GM19328 (cell line): Measurements from ENCODE around the gene ZBTB40.

Source experiments
- ATAC-seq: cut with Tn5 transposase; IDR thresholded peaks from one replicate; pipeline ENCODE4 v1.9.1; 2021; ENCODE audit warnings: mild to moderate bottlenecking, moderate library complexity; ENCODE audit not compliant: unreplicated experiment

Gene ZBTB40

GRCh38 chr1:22431965-22432364, 19.7 kb upstream of the ZBTB40 start:
- no peak for ATAC-seq

GRCh38 chr1:22434717-22435116, 16.9 kb upstream of the ZBTB40 start:
- no peak for ATAC-seq

DNA sequence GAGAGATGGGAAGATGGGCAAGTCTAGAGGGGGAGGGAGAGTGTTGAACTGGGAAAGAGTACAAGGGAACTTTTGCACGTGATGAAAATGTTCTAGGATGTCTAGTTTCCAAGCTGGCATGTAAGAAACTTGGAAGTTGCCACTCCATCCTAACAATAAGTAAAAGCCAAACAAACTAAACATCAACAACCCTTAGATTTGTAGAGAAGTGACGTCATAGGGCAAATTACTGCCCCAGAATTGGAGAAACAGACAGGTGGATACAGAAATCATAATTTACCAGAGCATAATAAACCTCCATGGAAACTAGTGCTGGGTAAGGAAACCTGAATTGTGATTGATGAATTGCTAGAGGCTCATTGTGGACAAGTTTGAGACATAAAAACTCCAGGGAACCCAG, 14.7 kb upstream of the ZBTB40 start:
- no peak for ATAC-seq

GRCh38 chr1:22437573-22437972, 14.1 kb upstream of the ZBTB40 start:
- no peak for ATAC-seq

DNA sequence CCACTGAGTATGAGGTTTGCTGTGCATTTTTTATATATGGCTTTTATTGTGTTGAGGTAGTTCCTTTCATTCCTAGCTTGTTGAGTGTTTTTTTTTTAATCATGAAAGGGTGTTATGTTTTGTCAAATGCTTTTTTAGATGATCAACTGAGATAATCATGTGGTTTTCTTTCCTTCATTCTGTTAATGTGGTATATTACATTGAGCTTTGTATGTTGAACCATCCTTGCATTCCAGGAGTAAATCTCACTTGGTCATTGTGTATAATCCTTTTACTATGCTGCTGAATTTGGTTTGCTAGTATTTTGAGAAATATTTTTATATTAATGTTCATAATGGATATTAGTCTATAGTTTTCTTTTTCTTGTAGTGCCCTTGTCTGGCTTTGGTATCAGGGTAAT, 11.1 kb upstream of the ZBTB40 start:
- ATAC-seq, result no peak

DNA sequence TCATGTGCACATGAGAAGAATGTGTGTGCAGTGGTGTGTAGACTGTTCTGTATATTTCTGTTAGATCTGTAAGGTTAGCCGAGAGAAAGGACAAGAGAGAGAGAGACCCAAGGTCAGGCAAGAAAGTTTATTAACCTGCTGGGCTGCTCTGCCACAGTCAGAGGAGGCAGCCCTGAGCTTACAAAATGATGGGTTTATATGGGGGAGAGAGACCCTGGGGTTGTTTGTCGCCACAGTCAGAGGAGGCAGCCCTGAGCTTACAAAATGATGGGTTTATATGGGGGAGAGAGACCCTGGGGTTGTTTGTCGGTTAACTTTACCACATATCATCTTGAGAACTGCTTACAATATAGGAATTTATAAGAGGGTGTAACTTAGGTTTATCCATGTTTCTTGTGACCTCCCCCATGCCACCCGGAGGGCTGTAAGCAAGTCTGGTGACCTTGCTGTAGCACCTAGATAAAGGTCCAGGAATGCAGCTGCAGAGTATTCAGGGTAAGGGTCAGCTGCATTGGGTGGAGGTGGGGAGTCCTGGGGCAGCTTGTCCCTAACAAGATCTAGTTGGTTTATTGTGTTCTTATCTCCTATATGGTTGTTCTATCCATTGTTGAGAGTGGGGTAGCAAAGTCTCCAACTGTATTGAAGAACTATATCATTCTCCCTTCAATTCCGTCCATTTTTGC, 9.3 kb upstream of the ZBTB40 start:
- ATAC-seq, result no peak

DNA sequence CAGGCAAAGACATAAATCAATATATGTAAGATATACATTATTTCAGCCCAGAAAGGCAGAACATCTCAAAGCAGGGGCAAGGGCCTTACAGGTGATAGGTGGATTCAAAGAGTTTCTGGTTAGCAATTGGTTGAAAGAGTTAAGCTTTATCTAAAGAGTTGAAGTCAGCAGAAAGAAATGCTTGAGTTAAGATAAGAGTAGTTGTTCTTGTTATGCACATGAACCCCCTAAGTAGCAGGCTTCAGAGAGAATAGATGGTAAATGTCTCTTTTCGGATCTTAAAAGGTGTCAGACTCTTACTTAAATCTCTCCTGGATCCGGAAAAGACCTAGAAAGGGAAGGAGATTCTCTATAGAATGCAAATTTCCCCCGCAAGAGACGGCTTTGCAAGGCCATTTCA, 8.3 kb upstream of the ZBTB40 start:
- no peak for ATAC-seq

DNA sequence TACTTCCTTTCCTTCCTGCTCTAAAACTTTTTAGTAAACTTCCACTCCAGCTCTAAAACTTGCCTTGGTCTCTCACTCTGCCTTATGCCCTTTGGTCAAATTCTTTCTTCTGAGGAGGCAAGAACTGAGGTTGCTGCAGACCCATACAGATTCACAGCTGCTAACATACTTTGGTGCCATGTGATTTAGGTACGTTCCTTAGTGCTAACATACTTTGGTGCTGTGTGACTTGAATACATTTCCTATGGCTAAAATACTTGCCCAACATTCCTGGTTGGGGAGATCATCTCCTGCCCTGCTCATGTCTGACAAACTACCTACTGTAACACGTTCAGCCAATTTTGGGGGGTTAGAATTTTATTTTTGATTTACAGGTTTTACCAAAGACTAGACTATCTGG, 6.8 kb upstream of the ZBTB40 start:
- no peak for ATAC-seq

DNA sequence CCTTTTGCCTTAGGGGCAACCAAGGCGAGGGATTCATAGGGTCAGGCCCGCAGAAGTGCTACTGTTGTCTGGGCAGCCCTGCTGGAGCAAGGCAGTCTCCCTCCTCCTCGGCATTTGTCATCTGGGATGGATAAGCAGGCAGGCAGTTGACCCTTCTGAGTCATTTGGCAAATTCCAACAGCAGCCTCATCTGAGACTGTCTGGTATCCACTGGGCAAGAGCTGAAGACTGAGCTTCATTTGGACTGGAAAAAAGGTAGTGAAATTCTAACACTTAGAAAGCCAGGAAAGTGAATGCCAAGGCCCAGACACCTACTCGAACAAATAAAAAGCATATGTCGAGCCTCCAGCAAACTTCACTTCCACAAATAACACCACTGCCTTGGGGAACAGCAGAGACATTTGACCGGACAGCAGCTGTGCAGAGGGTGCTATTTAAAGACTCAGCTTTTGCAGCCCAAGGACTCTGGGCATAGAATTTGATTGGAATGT, 4.0 kb upstream of the ZBTB40 start:
- no peak for ATAC-seq

GRCh38 chr1:22449636-22450035, 2.0 kb upstream of the ZBTB40 start:
- ATAC-seq, result no peak

DNA sequence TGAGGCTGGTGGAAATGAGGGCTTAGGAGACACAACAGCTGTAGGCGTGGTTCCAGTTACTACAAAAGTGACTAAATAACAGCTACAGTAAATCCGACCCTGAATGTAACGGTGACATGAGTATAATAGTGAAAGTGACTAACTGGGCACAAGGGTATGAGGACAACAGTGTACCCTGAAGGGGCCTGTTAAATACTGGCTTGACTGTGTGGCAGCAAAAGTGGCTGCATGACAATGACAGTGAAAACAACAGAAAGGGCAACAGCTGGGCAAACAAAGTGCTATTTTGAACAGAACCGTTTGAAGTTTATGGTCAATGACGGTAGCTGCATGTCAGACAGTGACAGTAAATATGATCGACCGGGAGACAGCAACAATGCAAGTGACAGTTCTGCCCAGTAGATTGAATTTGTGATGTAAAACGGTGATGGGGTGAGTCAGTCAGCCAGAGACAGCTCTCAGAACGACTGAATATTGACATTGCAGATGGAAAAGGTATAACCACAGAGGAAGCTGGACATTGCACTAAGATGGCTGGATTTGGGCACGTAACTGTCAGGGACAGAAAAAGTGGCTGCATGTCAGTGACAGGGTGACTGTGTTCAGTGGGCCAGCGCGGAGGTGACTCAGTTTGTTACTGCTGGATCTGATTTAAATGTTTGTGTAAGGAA, 1.2 kb upstream of the ZBTB40 start:
- ATAC-seq, result no peak

- peak; percentile 19 for ATAC-seq
Observed at GRCh38 chr1:22452481-22452957, 868 bp downstream of the ZBTB40 start.

DNA sequence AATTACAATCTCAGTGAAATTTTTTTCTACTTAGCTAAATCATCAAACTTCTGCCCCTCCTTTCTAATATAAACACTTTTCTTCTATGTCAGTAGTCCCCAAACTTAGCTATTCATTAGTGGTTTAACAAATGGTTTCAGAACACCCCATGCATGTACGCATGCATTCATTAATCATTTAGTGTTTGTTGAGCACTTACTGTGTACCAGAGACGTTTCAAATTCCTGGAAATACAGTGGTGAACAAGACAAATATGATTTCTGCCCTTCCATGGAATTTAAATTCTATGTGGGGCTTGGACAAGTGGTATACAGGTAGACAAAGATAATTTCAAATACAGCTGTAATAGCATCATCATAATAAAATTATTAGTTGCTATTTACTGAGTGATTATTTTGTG, 1.5 kb downstream of the ZBTB40 start:
- no peak for ATAC-seq

GRCh38 chr1:22454476-22455056, 2.9 kb downstream of the ZBTB40 start:
- no peak for ATAC-seq

GRCh38 chr1:22457345-22457744, 5.7 kb downstream of the ZBTB40 start:
- ATAC-seq, result no peak

DNA sequence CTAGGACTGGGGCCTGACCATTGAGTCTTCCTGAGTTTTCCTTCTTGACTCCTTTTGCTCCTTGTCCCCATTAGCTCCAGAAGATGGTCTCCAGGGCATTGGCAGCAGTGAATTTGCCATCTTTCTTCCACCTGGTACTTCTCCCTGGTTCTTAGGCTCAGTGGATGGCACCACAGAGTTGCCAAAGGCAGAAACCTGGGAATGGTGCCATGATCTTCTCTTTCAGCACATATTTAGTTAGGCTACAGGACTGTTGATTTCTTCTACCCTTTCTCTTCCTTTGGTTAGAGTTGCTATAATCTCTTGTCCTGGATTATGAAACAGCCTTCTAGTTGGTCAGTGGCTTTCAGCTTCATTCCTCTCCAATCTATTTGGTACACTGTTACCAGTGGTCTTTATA, 6.2 kb downstream of the ZBTB40 start:
- no peak for ATAC-seq

GRCh38 chr1:22461100-22461499, 9.4 kb downstream of the ZBTB40 start:
- no peak for ATAC-seq

DNA sequence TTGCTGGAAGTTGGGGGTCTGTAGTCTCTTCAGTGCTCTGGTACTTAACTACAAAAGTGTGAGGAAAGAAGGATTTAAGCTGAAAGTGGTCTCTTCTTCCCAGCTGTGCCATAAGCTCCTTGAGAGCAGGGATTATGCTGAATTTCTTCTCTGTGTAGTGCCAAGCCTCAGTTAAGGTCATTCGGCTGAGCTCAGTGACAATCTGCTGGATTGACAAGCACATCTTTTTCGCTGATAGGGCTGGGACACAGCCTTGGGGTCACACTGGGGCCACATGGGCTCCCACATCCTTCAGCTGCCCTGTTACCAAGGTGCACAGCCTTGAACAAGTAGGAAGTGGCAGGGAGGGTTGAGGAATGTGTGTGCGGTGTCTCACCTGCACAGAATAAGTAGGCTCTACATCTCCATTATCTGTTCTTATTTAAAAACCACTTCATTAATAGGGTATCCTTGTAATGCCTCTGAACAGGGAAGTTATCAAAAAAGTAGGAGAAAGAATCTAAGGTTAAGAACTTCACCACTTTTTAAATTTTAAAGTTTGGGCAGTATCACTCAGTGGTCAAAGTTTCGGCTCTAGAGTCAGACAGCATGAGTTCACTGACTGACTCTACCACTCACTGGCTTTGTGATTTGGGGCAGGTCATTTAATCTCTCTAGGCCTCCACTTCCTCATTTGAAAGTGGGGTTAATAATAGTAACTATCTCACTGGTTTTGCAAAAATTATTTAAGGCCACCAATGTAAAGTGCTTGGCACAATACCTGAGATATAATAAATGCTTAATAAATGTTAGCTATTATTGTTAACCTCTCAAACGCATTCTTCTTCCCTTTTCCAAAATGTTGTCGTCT, 10.3 kb downstream of the ZBTB40 start:
- no peak for ATAC-seq

DNA sequence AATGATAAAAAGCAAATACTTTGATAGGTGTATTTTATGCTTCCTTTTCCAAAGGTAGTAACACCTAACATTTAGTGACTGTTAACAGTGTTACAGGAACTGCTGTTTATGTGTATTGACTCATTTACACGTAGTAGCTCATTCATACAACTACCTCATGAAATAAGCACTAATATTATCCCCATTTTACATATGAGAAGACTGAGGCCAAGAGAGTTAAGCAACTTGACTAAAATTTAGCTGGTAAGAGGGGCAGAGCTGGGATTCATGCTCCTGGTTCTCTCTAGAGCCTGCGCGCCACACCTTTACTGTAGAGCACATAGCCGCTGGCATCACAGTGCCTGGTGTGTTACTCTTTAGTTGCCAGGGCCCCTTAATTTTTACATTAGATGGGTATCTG, 11.3 kb downstream of the ZBTB40 start:
- no peak for ATAC-seq

- ATAC-seq, result no peak
Observed at GRCh38 chr1:22465015-22465565, 13.4 kb downstream of the ZBTB40 start.

DNA sequence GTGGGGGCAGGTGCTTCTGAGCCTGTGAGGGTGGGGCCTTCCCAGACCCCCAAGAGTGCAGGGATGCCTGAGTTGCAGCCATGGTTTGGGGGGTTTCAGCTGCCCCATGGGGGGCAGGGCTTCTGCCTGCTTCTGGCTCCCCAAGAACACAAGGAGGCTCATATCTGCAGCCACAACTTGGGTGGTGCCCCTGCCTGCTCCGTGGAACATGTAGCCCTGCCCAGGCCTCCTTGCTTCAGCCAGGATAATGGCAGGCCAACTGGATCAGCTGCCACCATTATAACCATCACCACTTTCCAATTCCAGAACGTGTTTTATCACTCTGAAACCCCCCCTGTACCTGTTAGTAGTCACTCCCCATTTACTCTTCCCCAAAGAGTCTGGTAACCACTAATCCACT, 14.0 kb downstream of the ZBTB40 start:
- ATAC-seq, result no peak
